Measurements from ENCODE around the gene AKAP13.

AKAP13 gene

DNA sequence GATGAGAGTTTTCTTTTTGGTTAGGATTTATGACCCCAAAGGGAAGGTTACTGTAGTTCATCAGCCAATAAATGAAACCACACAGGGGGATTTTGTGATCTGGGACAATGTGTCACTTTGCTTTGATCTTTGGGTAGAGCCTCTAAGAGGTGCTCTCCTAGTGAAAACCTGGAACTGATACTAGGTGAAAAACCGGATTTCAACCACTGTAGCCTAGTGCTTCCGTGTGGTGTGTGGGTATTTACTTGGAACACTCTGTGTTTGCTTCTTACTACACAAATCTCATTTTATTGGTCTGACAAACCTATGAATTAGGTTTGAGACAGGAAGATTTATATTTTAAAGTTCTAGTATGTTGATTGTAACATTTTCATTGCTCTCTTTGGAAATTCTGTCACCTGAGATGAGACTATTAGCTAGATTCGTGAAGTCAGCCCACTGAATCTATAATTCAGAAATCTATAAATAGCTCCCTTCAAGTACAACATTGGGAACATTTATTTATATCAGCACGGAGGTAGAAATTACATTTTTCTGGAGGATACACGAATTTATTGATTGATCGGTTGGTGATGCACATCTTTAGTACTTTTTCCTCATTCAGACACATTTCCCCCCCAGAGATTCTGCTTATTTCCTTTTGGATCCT is 119.8 kb downstream of the AKAP13 start:
- TF ChIP-seq ZBTB7A (IDR thresholded peaks at IDR 0.05; ENCODE audit: low read depth) (no peak), USF1 (IDR thresholded peaks at IDR 0.05) (no peak), EP300 (IDR thresholded peaks at IDR 0.05; ENCODE audit: borderline replicate concordance) (no peak), TCF12 (IDR thresholded peaks at IDR 0.05; ENCODE audit: low read depth) (no peak), TEAD4 (IDR thresholded peaks at IDR 0.05) (no peak), TAF1 (IDR thresholded peaks at IDR 0.05; ENCODE audit: low read depth) (no peak), YY1 (IDR thresholded peaks at IDR 0.05; ENCODE audit: low read depth) (no peak), CREB1 (IDR thresholded peaks at IDR 0.05; ENCODE audit: low read depth) (no peak), FOXM1 (IDR thresholded peaks at IDR 0.05; ENCODE audit: borderline replicate concordance, low read depth) (no peak), EGR1 (IDR thresholded peaks at IDR 0.05) (no peak), RAD21 (IDR thresholded peaks at IDR 0.05; ENCODE audit: low read depth) (no peak), NFIC (IDR thresholded peaks at IDR 0.05) (no peak)
- TF ChIP-seq, protein P1, sequence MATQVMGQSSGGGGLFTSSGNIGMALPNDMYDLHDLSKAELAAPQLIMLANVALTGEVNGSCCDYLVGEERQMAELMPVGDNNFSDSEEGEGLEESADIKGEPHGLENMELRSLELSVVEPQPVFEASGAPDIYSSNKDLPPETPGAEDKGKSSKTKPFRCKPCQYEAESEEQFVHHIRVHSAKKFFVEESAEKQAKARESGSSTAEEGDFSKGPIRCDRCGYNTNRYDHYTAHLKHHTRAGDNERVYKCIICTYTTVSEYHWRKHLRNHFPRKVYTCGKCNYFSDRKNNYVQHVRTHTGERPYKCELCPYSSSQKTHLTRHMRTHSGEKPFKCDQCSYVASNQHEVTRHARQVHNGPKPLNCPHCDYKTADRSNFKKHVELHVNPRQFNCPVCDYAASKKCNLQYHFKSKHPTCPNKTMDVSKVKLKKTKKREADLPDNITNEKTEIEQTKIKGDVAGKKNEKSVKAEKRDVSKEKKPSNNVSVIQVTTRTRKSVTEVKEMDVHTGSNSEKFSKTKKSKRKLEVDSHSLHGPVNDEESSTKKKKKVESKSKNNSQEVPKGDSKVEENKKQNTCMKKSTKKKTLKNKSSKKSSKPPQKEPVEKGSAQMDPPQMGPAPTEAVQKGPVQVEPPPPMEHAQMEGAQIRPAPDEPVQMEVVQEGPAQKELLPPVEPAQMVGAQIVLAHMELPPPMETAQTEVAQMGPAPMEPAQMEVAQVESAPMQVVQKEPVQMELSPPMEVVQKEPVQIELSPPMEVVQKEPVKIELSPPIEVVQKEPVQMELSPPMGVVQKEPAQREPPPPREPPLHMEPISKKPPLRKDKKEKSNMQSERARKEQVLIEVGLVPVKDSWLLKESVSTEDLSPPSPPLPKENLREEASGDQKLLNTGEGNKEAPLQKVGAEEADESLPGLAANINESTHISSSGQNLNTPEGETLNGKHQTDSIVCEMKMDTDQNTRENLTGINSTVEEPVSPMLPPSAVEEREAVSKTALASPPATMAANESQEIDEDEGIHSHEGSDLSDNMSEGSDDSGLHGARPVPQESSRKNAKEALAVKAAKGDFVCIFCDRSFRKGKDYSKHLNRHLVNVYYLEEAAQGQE (IDR thresholded peaks at IDR 0.05; ENCODE audit: low read depth), result no peak
- TF ChIP-seq, protein P2, sequence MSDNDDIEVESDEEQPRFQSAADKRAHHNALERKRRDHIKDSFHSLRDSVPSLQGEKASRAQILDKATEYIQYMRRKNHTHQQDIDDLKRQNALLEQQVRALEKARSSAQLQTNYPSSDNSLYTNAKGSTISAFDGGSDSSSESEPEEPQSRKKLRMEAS (IDR thresholded peaks at IDR 0.05), result no peak

DNA sequence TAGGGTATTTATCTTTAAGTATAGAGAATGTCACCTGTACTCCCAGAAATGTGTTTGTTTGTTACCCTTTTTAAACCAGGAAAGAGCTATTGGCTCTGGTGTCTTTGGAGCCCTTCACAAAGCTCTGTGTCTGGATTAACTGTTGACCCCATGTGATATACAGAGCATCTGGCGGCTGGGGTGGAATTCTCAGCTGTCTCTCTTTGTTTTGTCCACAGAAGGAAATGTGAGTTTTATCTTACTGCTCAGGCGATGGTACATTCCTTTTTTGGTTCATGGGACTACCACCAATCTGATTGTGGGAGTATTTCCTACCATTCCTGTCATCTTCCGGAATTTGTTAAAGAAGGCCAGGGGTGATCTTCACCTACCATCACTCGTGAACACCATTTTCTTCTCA is 120.3 kb downstream of the AKAP13 start:
- TF ChIP-seq, protein P1 (IDR thresholded peaks at IDR 0.05; ENCODE audit: low read depth), result no peak
- no peak for TF ChIP-seq EGR1 (IDR thresholded peaks at IDR 0.05)
- TF ChIP-seq TAF1 (IDR thresholded peaks at IDR 0.05; ENCODE audit: low read depth), result no peak
- TF ChIP-seq RAD21 (IDR thresholded peaks at IDR 0.05; ENCODE audit: low read depth), result no peak
- no peak for TF ChIP-seq TCF12 (IDR thresholded peaks at IDR 0.05; ENCODE audit: low read depth)
- TF ChIP-seq, protein P2 (IDR thresholded peaks at IDR 0.05), result no peak
- TF ChIP-seq USF1 (IDR thresholded peaks at IDR 0.05), result no peak
- TF ChIP-seq ZBTB7A (IDR thresholded peaks at IDR 0.05; ENCODE audit: low read depth), result no peak
- TF ChIP-seq TEAD4 (IDR thresholded peaks at IDR 0.05), result no peak
- TF ChIP-seq YY1 (IDR thresholded peaks at IDR 0.05; ENCODE audit: low read depth), result no peak
- TF ChIP-seq EP300 (IDR thresholded peaks at IDR 0.05; ENCODE audit: borderline replicate concordance), result no peak

DNA sequence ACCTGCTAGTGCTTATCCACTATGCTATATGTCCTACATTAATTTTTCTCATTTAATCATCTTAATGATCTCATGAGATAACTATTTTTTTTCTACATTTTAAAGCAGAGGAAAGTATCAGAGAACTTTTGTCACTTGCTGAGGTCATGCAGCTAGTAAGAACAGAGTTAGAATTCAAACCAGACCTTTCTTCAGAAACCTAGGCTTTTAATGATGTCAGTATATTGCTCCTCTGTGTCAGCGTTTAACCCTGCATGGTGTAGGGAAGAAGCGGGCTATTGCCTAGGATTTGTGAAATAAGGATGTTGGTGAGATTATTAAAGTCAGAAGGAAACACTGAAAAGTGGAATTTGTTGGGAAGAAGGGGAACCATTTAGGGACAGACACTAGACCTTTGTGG is 121.2 kb downstream of the AKAP13 start:
- no peak for TF ChIP-seq NFIC (IDR thresholded peaks at IDR 0.05)
- TF ChIP-seq CEBPB (IDR thresholded peaks at IDR 0.05), result no peak
- TF ChIP-seq EP300 (IDR thresholded peaks at IDR 0.05; ENCODE audit: borderline replicate concordance), result no peak
- TF ChIP-seq TAF1 (IDR thresholded peaks at IDR 0.05; ENCODE audit: low read depth), result no peak
- TF ChIP-seq USF1 (IDR thresholded peaks at IDR 0.05), result no peak
- no peak for TF ChIP-seq FOXM1 (IDR thresholded peaks at IDR 0.05; ENCODE audit: borderline replicate concordance, low read depth)

GRCh38 chr15:85503151-85503799 is 122.9 kb downstream of the AKAP13 start:
- TF ChIP-seq TAF1 (IDR thresholded peaks at IDR 0.05; ENCODE audit: low read depth) (no peak), NFIC (IDR thresholded peaks at IDR 0.05) (no peak), CEBPB (IDR thresholded peaks at IDR 0.05) (no peak), EGR1 (IDR thresholded peaks at IDR 0.05) (no peak)
- TF ChIP-seq, protein P1 (IDR thresholded peaks at IDR 0.05; ENCODE audit: low read depth), result no peak
